NCI-H146 treated with DMSO at 0.1 percent for 48 hours (cell line): ENCODE results near the gene RADIL.
"Not testable (repeated sequence)": the region's sequence is repeated elsewhere in the genome, so short reads cannot be mapped to it uniquely, and the experiment has no call there.

ENCODE experiments used
- DNase-seq: peaks from one replicate; lab custom pipeline; 2025; ENCODE audit not compliant: unreplicated experiment; lab: John Stamatoyannopoulos, UW

The RADIL gene

GRCh38 chr7:4883372-4884144 is at the start of gene RADIL:
Gene RADIL (minus strand): TSS chr7:4883716. CDS start chr7:4878139, 5,577 bp downstream.
- DNase-seq, result peak; percentile 85

GRCh38 chr7:4931943-4932342 is 48.4 kb upstream of the RADIL start:
- DNase-seq, result peak; percentile 91

- DNase-seq, result no peak
Measured at GRCh38 chr7:4929005-4929404, 45.5 kb upstream of the RADIL start.

- no peak for DNase-seq
Measured at GRCh38 chr7:4928445-4928844, 44.9 kb upstream of the RADIL start.

GRCh38 chr7:4919969-4920766 is 36.7 kb upstream of the RADIL start:
- no peak for DNase-seq

- no peak for DNase-seq
Measured at GRCh38 chr7:4916113-4916512, 32.6 kb upstream of the RADIL start.

- DNase-seq, result no peak
Measured at GRCh38 chr7:4911111-4911828, 27.8 kb upstream of the RADIL start.

- no peak for DNase-seq
Measured at GRCh38 chr7:4906682-4907081, 23.2 kb upstream of the RADIL start.

GRCh38 chr7:4905171-4905570 is 21.7 kb upstream of the RADIL start:
- DNase-seq, result no peak

GRCh38 chr7:4904346-4904745 is 20.8 kb upstream of the RADIL start:
- no peak for DNase-seq

GRCh38 chr7:4895766-4896165 is 12.2 kb upstream of the RADIL start:
- no peak for DNase-seq

GRCh38 chr7:4894482-4894881 is 11.0 kb upstream of the RADIL start:
- no peak for DNase-seq

- no peak for DNase-seq
Measured at GRCh38 chr7:4893929-4894475, 10.5 kb upstream of the RADIL start.

GRCh38 chr7:4893188-4893587 is 9.7 kb upstream of the RADIL start:
- not testable (repeated sequence) for DNase-seq

GRCh38 chr7:4891522-4891921 is 8.0 kb upstream of the RADIL start:
- DNase-seq, result not testable (repeated sequence)

GRCh38 chr7:4889682-4890081 is 6.2 kb upstream of the RADIL start:
- DNase-seq, result no peak

- DNase-seq, result peak; percentile 44
Measured at GRCh38 chr7:4888161-4888560, 4.6 kb upstream of the RADIL start.

- DNase-seq, result no peak
Measured at GRCh38 chr7:4886671-4887070, 3.2 kb upstream of the RADIL start.

GRCh38 chr7:4885317-4885807 is 1.8 kb upstream of the RADIL start:
- no peak for DNase-seq

- no peak for DNase-seq
Measured at GRCh38 chr7:4884164-4884563, 648 bp upstream of the RADIL start.

GRCh38 chr7:4883033-4883371 is 514 bp downstream of the RADIL start:
- no peak for DNase-seq
